PFSK-1 (cell line): ENCODE data around the gene AUTS2.

Source experiments
- FOXP2 ChIP-seq: optimal IDR thresholded peaks from 2 replicates; pipeline ENCODE3; 2011; ENCODE audit warnings: borderline replicate concordance, control low read depth, inconsistent platforms; ENCODE audit not compliant: insufficient read depth; ENCODE audit errors: extremely low read length, extremely low read depth
- POLR2AphosphoS5 ChIP-seq: IDR thresholded peaks from 2 replicates; pipeline ENCODE4 v1.6.1; 2012; ENCODE audit warnings: low read depth, mild to moderate bottlenecking, control low read depth, low read length, moderate library complexity
- REST ChIP-seq, 2 experiments: IDR thresholded peaks; 2 replicates each; pipeline versions ENCODE4 v1.6.1 to v1.8.0; 2011 to 2012; ENCODE audit warnings: low read depth in 2 of 2, low read length in 2 of 2, control low read depth in 1 of 2, inconsistent platforms in 1 of 2, mild to moderate bottlenecking in 1 of 2, moderate library complexity in 1 of 2; ENCODE audit not compliant: insufficient read depth in 1 of 2
- SIN3A ChIP-seq: IDR thresholded peaks from 2 replicates; pipeline ENCODE4 v1.6.1; 2012; ENCODE audit warnings: mild to moderate bottlenecking, low read length, moderate library complexity, borderline replicate concordance; ENCODE audit not compliant: insufficient read depth
- TAF1 ChIP-seq: IDR thresholded peaks from 2 replicates; pipeline ENCODE4 v1.6.1; 2012; ENCODE audit warnings: low read length, control low read depth, borderline replicate concordance; ENCODE audit not compliant: insufficient read depth

Gene AUTS2

GRCh38 chr7:70354409-70355169, 756.3 kb downstream of the AUTS2 start:
- TF ChIP-seq FOXP2 (no peak), POLR2AphosphoS5 (no peak), REST (IDR thresholded peaks at IDR 0.05; ENCODE audit: insufficient read depth in 1 of 2, low read depth in 2 of 2, low read length in 2 of 2) (no peak), TAF1 (no peak), SIN3A (no peak)

DNA sequence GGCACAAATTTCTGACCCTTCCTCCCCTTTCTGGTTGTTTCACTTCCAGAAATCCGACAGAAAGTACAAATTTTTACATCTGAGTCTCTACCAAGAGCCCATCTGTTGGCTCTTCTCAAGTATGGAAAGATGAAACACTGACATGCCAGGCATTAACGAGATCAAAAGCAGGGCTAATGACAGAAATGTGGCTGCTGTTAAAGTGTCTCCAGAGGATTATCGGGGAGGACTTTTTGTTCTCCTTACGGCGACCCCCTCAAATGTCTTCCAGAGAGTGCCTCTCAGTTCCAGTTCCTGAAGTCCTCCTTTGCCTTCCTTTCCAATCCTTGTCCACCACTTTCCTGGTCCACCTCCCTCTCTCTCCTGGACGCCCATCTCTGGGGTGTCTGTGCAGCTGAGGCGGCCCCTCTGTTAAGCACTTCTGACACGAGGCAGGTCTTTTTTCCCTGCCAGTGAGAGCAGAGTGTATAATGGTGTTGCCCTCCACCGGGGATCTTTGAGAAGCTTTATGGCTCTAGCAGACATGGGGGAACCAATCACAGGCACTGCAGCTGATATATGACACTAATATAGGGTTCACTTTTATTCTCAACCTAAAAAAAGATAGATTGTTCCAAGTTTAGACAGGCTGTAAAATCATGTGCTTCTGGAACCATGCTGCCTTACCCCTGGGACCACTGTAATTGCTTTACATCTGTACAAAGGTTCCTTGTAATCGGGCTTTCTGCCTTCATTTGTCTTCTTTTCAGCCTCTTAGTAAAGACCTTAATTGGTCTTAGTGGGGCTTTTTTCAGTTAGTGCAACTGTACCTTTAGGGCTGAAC, 757.1 kb downstream of the AUTS2 start:
- no peak for TF ChIP-seq REST (IDR thresholded peaks at IDR 0.05; ENCODE audit: insufficient read depth in 1 of 2, low read depth in 2 of 2, low read length in 2 of 2)

- TF ChIP-seq FOXP2 (no peak), POLR2AphosphoS5 (no peak), SIN3A (no peak), TAF1 (no peak), REST (IDR thresholded peaks at IDR 0.05; ENCODE audit: insufficient read depth in 1 of 2, low read depth in 2 of 2, low read length in 2 of 2) (no peak)
Observed at GRCh38 chr7:70356085-70356786, 758.0 kb downstream of the AUTS2 start.

GRCh38 chr7:70356787-70357328, 758.6 kb downstream of the AUTS2 start:
- TF ChIP-seq SIN3A (no peak), FOXP2 (no peak), REST (IDR thresholded peaks at IDR 0.05; ENCODE audit: insufficient read depth in 1 of 2, low read depth in 2 of 2, low read length in 2 of 2) (no peak), TAF1 (no peak), POLR2AphosphoS5 (no peak)
